Measurements from ENCODE around the gene USP3. TPM values are rescaled to one million over a fixed set of nuclear protein-coding genes. Genes with fewer than 3 reads are reported as not detected.
A peak's percentile ranks its signal among the peaks of the same experiment; 100 is the strongest.
"Not testable (repeated sequence)": the region's sequence is repeated elsewhere in the genome, so short reads cannot be mapped to it uniquely, and the experiment has no call there.

The USP3 gene
- polyA plus RNA-seq, 1 donor (not counting 4 experiments of a cell fraction or from before 2014, with no cell fraction given) = 16.2 TPM

DNA sequence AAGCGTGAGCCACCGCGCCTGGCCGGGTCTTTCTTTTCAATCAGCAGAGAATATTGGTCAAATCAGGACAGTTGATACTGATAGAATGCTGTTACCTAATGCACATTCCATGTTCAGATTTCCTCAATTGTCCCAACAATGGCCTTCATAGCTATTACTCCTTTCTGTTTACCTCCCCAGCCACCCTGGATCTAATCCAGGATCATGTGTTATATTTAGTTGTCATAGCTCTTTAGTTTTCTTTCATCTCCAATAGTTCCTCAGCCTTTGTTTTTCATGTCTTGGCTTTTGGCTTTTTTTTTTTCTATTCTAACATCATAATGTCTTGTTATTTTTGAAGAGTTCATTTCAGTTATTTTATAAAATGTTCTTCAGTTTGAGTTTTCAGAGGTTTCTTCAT lies 14.6 kb downstream of the USP3 start:
- DNase-seq (ENCODE audit: low read depth, low spot score) = no peak
- Histone ChIP-seq H3K4me1 (ENCODE audit: control insufficient read depth, extremely low read depth, insufficient read depth, low read length) (peaks cover 71% of the 10 kb centered on the region), H3K27ac (ENCODE audit: control insufficient read depth, insufficient read depth, low read length) (peak overlapping the region; percentile 63), H4K20me1 (ENCODE audit: control insufficient read depth, extremely low read depth, insufficient read depth, low read length) (no peaks in the 10 kb centered on the region), H3K4me2 (ENCODE audit: control insufficient read depth, extremely low read depth, insufficient read depth, low read depth, low read length) (peak overlapping the region; percentile 72), H3K79me2 (ENCODE audit: control insufficient read depth, insufficient read depth, low read length) (peaks cover 89% of the 10 kb centered on the region), H3K36me3 (ENCODE audit: control insufficient read depth in 2 of 2, extremely low read depth in 1 of 2, insufficient read depth in 2 of 2, low read length in 2 of 2) (no peaks in the 10 kb centered on the region), H3K4me3 (ENCODE audit: control insufficient read depth in 2 of 3, extremely low read depth in 1 of 3, insufficient read depth in 2 of 3, low read depth in 1 of 3, low read length in 3 of 3) (no peak overlapping the region), H3K9me3 (ENCODE audit: control insufficient read depth, low read depth, low read length) (no peaks in the 10 kb centered on the region), H3K9ac (ENCODE audit: control insufficient read depth, extremely low read depth, insufficient read depth, low read length) (no peak overlapping the region), H3K9me1 (ENCODE audit: control insufficient read depth, extremely low read depth, insufficient read depth, low read length) (no peaks in the 10 kb centered on the region), H2AFZ (ENCODE audit: control insufficient read depth, low read length) (no peak overlapping the region), H3K27me3 (ENCODE audit: control insufficient read depth, extremely low read depth, insufficient read depth, low read length) (no peaks in the 10 kb centered on the region)
- dilution Hi-C loops (cut with MboI; ENCODE audit: extremely low pct_ligation_motif_present, low sequenced_read_pairs) = no loop called here
- FAIRE-seq = no peak
- TF ChIP-seq EZH2 (IDR thresholded peaks at IDR 0.05; ENCODE audit: low read length) = no peak
- TF ChIP-seq, protein P1, sequence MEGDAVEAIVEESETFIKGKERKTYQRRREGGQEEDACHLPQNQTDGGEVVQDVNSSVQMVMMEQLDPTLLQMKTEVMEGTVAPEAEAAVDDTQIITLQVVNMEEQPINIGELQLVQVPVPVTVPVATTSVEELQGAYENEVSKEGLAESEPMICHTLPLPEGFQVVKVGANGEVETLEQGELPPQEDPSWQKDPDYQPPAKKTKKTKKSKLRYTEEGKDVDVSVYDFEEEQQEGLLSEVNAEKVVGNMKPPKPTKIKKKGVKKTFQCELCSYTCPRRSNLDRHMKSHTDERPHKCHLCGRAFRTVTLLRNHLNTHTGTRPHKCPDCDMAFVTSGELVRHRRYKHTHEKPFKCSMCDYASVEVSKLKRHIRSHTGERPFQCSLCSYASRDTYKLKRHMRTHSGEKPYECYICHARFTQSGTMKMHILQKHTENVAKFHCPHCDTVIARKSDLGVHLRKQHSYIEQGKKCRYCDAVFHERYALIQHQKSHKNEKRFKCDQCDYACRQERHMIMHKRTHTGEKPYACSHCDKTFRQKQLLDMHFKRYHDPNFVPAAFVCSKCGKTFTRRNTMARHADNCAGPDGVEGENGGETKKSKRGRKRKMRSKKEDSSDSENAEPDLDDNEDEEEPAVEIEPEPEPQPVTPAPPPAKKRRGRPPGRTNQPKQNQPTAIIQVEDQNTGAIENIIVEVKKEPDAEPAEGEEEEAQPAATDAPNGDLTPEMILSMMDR (optimal IDR thresholded peaks at IDR 0.05 in 1 of 3, IDR thresholded peaks at IDR 0.05 in 1 of 3, conservative IDR thresholded peaks at IDR 0.05 in 1 of 3; ENCODE audit: extremely low read depth in 1 of 3, insufficient read depth in 2 of 3, low read length in 3 of 3) = no peak

DNA sequence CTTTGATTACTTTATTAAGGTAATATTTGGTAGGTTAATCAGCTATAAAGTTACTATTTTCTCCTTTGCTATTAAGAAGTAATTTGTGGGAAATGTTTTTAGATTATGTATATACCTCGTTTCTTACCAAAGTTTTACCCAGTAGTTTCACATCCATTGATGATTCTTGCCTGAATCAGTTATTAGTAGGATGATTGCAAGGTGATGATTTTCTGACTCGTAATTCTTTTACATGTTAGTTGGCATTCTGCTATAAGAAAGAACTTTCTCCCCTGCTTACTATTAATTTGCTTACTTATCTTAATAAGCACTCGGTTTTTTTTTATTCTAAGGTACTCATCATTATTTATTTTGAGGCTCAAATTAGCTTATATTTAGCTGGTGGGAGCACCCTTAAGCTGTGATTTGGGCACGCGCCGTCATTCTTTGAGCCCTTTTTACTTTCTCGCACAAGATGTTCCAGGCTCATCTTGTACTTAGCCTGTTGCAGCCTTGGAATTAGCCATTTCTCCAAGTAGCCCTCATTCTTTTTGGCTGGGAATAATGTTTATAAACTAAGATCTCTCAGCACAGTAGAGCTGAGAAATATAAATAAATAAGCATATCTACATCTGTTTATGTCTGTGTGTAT lies 15.3 kb downstream of the USP3 start:
- Histone ChIP-seq H3K4me3 (ENCODE audit: control insufficient read depth in 2 of 3, extremely low read depth in 1 of 3, insufficient read depth in 2 of 3, low read depth in 1 of 3, low read length in 3 of 3) (no peak overlapping the region), H3K9ac (ENCODE audit: control insufficient read depth, extremely low read depth, insufficient read depth, low read length) (peak overlapping the region; percentile 10), H3K9me1 (ENCODE audit: control insufficient read depth, extremely low read depth, insufficient read depth, low read length) (no peaks in the 10 kb centered on the region), H4K20me1 (ENCODE audit: control insufficient read depth, extremely low read depth, insufficient read depth, low read length) (no peaks in the 10 kb centered on the region), H3K4me2 (ENCODE audit: control insufficient read depth, extremely low read depth, insufficient read depth, low read depth, low read length) (peak overlapping the region; percentile 72), H3K36me3 (ENCODE audit: control insufficient read depth in 2 of 2, extremely low read depth in 1 of 2, insufficient read depth in 2 of 2, low read length in 2 of 2) (no peaks in the 10 kb centered on the region), H3K27ac (ENCODE audit: control insufficient read depth, insufficient read depth, low read length) (peak overlapping the region; percentile 63), H3K79me2 (ENCODE audit: control insufficient read depth, insufficient read depth, low read length) (peaks cover 91% of the 10 kb centered on the region), H3K4me1 (ENCODE audit: control insufficient read depth, extremely low read depth, insufficient read depth, low read length) (peaks cover 68% of the 10 kb centered on the region), H3K27me3 (ENCODE audit: control insufficient read depth, extremely low read depth, insufficient read depth, low read length) (no peaks in the 10 kb centered on the region), H2AFZ (ENCODE audit: control insufficient read depth, low read length) (no peak overlapping the region), H3K9me3 (ENCODE audit: control insufficient read depth, low read depth, low read length) (no peaks in the 10 kb centered on the region)
- DNase-seq (ENCODE audit: low read depth, low spot score) (no peak), FAIRE-seq (no peak)
- TF ChIP-seq, protein P1 (optimal IDR thresholded peaks at IDR 0.05 in 1 of 3, IDR thresholded peaks at IDR 0.05 in 1 of 3, conservative IDR thresholded peaks at IDR 0.05 in 1 of 3; ENCODE audit: extremely low read depth in 1 of 3, insufficient read depth in 2 of 3, low read length in 3 of 3) = no peak
- TF ChIP-seq EZH2 (IDR thresholded peaks at IDR 0.05; ENCODE audit: low read length) = no peak
- dilution Hi-C loops (cut with MboI; ENCODE audit: extremely low pct_ligation_motif_present, low sequenced_read_pairs) = no loop called here

DNA sequence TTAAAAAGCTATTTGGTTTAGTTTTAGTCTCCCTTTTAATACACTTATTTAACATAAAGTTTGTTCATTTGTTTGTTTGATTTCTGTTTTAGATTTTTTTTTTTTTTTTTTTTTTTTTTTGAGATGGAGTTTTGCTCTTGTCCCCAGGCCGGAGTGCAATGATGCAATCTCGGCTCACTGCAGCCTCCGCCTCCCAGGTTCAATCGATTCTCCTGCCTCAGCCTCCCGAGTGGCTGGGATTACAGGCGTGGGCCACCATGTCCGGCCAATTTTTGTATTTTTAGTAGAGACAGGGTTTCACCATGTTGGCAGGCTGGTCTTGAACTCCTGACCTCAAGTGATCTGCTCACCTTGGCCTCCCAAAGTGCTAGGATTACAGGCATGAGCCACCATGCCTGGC lies 16.1 kb downstream of the USP3 start:
- H3K9me1 ChIP-seq (ENCODE audit: control insufficient read depth, extremely low read depth, insufficient read depth, low read length); H3K27me3 ChIP-seq (ENCODE audit: control insufficient read depth, extremely low read depth, insufficient read depth, low read length); H3K4me3 ChIP-seq (ENCODE audit: control insufficient read depth in 2 of 3, extremely low read depth in 1 of 3, insufficient read depth in 2 of 3, low read depth in 1 of 3, low read length in 3 of 3); H3K9ac ChIP-seq (ENCODE audit: control insufficient read depth, extremely low read depth, insufficient read depth, low read length); FAIRE-seq; H4K20me1 ChIP-seq (ENCODE audit: control insufficient read depth, extremely low read depth, insufficient read depth, low read length); dilution Hi-C loops (cut with MboI; ENCODE audit: extremely low pct_ligation_motif_present, low sequenced_read_pairs); H3K36me3 ChIP-seq (ENCODE audit: control insufficient read depth in 2 of 2, extremely low read depth in 1 of 2, insufficient read depth in 2 of 2, low read length in 2 of 2); H3K9me3 ChIP-seq (ENCODE audit: control insufficient read depth, low read depth, low read length); DNase-seq (ENCODE audit: low read depth, low spot score); H2AFZ ChIP-seq (ENCODE audit: control insufficient read depth, low read length): not testable (repeated sequence)
- Histone ChIP-seq H3K4me2 (ENCODE audit: control insufficient read depth, extremely low read depth, insufficient read depth, low read depth, low read length) (peak overlapping the region; percentile 72), H3K79me2 (ENCODE audit: control insufficient read depth, insufficient read depth, low read length) (peaks cover 91% of the 10 kb centered on the region), H3K4me1 (ENCODE audit: control insufficient read depth, extremely low read depth, insufficient read depth, low read length) (peaks cover 61% of the 10 kb centered on the region), H3K27ac (ENCODE audit: control insufficient read depth, insufficient read depth, low read length) (peak overlapping the region; percentile 63)

Data from keratinocyte (primary cell).